IPS-NIHi7 (cell line): ENCODE data around the gene POM121L12.

Experiments used
- DNase-seq: peaks from one replicate; pipeline ENCODE4 v3.0.0; 2012; ENCODE audit warnings: mixed read lengths; ENCODE audit errors: extremely low spot score

Gene POM121L12

GRCh38 chr7:53035499-53036412, at the start of gene POM121L12:
Gene POM121L12, plus strand, starts transcription at chr7:53035633. Its CDS starts 39 bp downstream, at chr7:53035672.
- DNase-seq, result no peak

- DNase-seq, result no peak
Observed at GRCh38 chr7:52992001-52992400, 43.4 kb upstream of the POM121L12 start.

DNA sequence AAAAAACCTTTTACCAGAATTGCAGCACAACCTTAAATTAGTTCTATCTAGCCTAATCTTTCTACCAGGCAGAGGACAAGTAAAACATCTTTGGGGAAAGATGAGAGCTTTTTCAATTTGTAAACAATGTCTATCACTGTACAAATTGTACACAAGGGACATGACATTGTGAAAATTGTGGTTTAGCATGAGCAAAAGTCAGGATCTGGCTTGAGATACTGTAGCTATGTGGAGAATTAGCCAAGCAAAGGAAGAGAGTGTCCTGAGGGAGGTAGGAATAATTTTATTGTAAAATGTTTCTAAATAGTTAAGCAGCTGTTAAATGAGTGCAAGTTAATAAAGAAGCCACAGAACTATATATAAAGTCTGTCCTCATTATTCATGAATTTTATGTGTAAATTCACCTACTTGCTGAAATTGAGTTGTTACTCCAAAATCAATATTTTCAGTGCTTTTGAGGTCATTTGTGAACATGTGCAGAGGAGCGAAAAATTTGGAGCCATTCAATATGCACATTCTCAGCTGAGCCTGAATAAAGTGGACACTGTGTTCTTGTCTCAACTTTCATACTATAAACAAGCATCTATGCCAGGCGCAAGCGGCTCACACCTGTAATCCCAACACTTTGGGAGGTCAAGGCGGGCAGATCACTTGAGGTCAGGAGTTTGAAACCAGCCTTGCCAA, 42.8 kb upstream of the POM121L12 start:
- no peak for DNase-seq

- no peak for DNase-seq
Observed at GRCh38 chr7:52995676-52996075, 39.8 kb upstream of the POM121L12 start.

DNA sequence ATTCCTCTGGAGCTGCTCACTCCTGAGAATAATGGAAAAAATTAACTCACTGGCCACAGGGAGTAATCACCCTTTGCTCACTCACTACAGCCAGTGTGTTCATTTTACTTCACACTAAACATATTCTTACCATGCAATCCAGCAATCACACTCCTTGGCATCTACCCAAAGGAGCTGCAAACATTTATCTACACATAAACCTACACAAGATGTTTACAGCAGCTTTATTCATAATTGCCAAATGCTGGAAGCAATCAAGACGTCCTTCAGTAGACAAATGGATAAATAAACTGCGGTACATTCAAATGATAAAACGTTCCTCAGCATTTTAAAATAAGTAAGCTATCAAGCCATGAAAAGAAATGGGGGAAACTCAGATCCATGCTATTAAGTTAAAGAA, 34.2 kb upstream of the POM121L12 start:
- no peak for DNase-seq

- DNase-seq, result no peak
Observed at GRCh38 chr7:53002389-53002788, 33.0 kb upstream of the POM121L12 start.

- no peak for DNase-seq
Observed at GRCh38 chr7:53003653-53004445, 31.6 kb upstream of the POM121L12 start.

GRCh38 chr7:53013925-53014324, 21.5 kb upstream of the POM121L12 start:
- DNase-seq, result no peak

DNA sequence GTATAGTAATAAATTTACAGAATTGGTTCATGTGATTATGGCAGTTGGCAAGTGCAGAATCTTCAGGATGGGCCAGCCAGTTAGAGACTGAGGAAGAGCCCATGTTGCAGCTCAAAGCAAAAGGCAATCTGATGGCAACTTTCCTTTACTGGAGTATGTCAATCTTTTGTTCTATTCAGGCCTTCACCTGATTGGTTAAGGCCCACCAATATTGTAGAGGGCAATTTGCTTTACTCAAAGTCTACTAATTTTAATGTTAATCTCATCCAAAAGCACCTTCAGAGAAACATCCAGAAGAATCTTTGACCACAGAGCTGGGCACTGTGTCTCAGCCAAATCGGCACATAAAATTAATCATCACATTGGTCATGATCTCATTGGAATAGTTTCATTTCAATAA, 20.0 kb upstream of the POM121L12 start:
- no peak for DNase-seq

DNA sequence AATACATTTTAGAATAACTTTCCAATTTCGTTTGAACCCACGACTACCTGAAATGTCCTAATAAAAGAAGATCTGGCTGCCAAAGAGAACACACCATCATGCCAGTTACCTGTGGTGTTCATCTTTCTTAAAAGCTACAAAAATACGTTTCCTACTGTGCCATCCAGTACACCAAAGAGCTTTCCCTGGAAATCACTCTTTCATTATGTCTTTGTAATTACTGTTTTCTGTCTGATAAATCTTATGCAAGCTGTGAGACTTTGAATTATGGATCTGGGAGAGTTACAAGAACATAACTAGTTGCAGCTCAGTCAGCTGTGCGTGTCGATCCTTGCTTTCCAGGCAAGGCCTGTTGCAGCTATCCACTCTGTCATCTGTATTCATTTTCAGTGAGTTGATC, 12.5 kb upstream of the POM121L12 start:
- no peak for DNase-seq

- no peak for DNase-seq
Observed at GRCh38 chr7:53048638-53049037, 13.2 kb downstream of the POM121L12 start.

DNA sequence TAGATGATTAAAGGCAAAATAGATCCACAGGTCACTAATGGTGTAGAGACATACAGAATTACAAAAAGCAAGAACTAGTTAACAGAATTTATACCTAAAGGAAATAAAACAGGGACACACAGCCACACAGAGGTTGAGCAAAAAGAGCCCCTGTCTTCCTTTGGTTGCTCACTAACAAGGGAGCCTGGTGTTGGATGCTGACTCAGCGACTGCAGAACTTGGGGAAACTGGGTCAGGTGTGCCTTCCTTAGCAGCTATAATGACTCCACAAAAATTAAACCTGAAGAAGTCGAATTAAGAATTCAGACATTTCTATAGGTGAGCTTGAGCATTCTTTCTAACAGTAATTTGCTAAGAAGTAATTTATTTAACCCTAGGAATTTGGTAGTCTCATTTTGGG, 15.0 kb downstream of the POM121L12 start:
- DNase-seq, result no peak

GRCh38 chr7:53059591-53059990, 24.2 kb downstream of the POM121L12 start:
- no peak for DNase-seq

- no peak for DNase-seq
Observed at GRCh38 chr7:53060066-53060465, 24.6 kb downstream of the POM121L12 start.

GRCh38 chr7:53062796-53063195, 27.4 kb downstream of the POM121L12 start:
- no peak for DNase-seq

DNA sequence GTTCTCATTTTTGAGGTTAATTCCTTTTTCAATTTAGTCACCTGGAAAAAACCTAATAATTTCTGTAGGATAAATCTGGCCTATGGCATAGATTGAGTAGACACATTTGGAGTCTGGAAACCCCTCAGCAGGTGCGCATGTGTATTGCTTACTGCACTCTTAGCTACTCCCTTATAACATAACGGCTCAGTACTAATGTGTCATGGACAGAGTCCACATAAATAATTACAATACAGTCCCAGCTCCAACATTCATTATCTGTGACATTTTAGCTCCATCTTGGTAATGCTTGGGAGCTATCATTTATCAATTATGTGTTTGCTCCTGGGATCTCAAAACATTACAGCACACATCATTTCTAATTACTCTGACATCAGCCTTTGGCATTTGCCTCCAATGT, 33.2 kb downstream of the POM121L12 start:
- DNase-seq, result no peak

GRCh38 chr7:53070883-53071282, 35.5 kb downstream of the POM121L12 start:
- DNase-seq, result no peak
